Vagina (tissue), 2 donors: ENCODE results near the gene MYLIP. TPM values are rescaled to one million over a fixed set of nuclear protein-coding genes. Genes with fewer than 3 reads are reported as not detected.

Experiments used
- DNase-seq, 2 donors: peaks; one replicate each; pipeline ENCODE4 v3.0.0-alpha.2; 2017; ENCODE audit errors: extremely low spot score in 2 of 2
- H3K27ac ChIP-seq: fragments of 200-600 bp; sonication (generic); one replicate; pipeline ENCODE4 v1.5.1; 2019
- H3K27me3 ChIP-seq: fragments of 200-600 bp; sonication (generic); one replicate; pipeline ENCODE4 v1.5.1; 2019
- H3K36me3 ChIP-seq, 2 donors: fragments of 200-600 bp; sonication (generic); one replicate each; pipeline ENCODE4 v1.5.1; 2017 to 2019
- H3K4me1 ChIP-seq: fragments of 200-600 bp; sonication (generic); one replicate; pipeline ENCODE4 v1.5.1; 2019
- H3K4me3 ChIP-seq, 2 donors: fragments of 200-600 bp; sonication (generic); 1 replicate in 1 of 2; 2 replicates in 1 of 2; pipeline ENCODE4 v1.5.1; 2016 to 2019
- H3K9me3 ChIP-seq: fragments of 200-600 bp; sonication (generic); one replicate; pipeline ENCODE4 v1.5.1; 2019
- CTCF ChIP-seq, 3 experiments: fragments of 450-650 bp in 2 of 3; fragments of 200-600 bp in 1 of 3; sonication (generic) in 1 of 3; IDR thresholded peaks; one replicate each; pipeline ENCODE4 v1.5.1; 2017 to 2019; ENCODE audit warnings: antibody characterized with exemption in 3 of 3, mild to moderate bottlenecking in 2 of 3, moderate library complexity in 2 of 3
- POLR2A ChIP-seq, 2 donors: fragments of 450-650 bp; IDR thresholded peaks; one replicate each; pipeline ENCODE4 v1.6.1; 2017; ENCODE audit warnings: antibody characterized with exemption in 2 of 2, mild to moderate bottlenecking in 2 of 2, moderate library complexity in 2 of 2
- POLR2AphosphoS5 ChIP-seq, 2 donors: sonication (generic); formaldehyde crosslinking; IDR thresholded peaks; one replicate each; pipeline ENCODE4 v1.9.0; 2017; ENCODE audit warnings: antibody characterized with exemption in 2 of 2, mild to moderate bottlenecking in 2 of 2, low read depth in 1 of 2; ENCODE audit not compliant: insufficient read depth in 1 of 2
- intact Hi-C: fragments of 100-400 bp; cut with DNase I; formaldehyde crosslinking; loops from one replicate; pipeline ENCODE4 v1.15.1; 2023
- total RNA-seq: library from RNA; depleted of rRNA; stranded (reverse); fragments of >200 nt; gene quantifications from one replicate; pipeline ENCODE4 v1.2.3, GENCODE V29; 2016

MYLIP gene
- total RNA-seq, 1 donor from 2014 or later = 30.7 TPM

DNA sequence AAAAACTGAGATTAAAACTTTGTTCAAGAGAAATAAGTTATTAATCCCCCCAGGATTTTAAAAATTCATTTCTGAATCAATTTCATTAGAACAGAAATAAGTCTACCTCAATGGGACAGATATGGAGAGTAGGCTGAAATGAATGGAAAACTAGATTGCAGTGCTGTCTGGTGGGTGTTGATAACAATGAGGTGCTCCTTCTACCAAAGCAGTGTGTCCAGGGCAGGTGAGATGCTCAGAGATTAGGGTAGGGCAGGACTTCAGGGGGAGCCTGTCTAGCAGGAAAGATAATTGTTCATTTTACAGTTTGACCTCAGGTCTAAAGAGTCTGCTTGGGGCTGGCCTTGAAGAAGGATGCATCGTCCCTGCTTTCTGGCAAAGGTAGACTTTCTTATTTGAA lies 38.0 kb upstream of the MYLIP start:
- DNase-seq = no peak
- H3K27me3 ChIP-seq = no peaks in the 10 kb centered on the region
- intact Hi-C loops = no loop called here

GRCh38 chr6:16092140-16092539 lies 36.7 kb upstream of the MYLIP start:
- H3K27ac ChIP-seq = no peak overlapping the region
- H3K4me1 ChIP-seq = no peaks in the 10 kb centered on the region
- no peak for TF ChIP-seq CTCF (IDR thresholded peaks at IDR 0.05)
- TF ChIP-seq POLR2A (IDR thresholded peaks at IDR 0.05) = no peak
- H3K9me3 ChIP-seq = no peaks in the 10 kb centered on the region
- no peaks in the 10 kb centered on the region for H3K36me3 ChIP-seq
- no peak overlapping the region for H3K4me3 ChIP-seq
- intact Hi-C loops = no loop called here
- no peaks in the 10 kb centered on the region for H3K27me3 ChIP-seq
- no peak for DNase-seq

More for the DNA sequence above, 38.0 kb upstream of the MYLIP start:
- Histone ChIP-seq H3K9me3 (no peaks in the 10 kb centered on the region), H3K4me1 (no peaks in the 10 kb centered on the region), H3K27ac (no peak overlapping the region), H3K4me3 (no peak overlapping the region), H3K36me3 (no peaks in the 10 kb centered on the region)
- TF ChIP-seq POLR2A (IDR thresholded peaks at IDR 0.05) (no peak), CTCF (IDR thresholded peaks at IDR 0.05) (no peak), POLR2AphosphoS5 (IDR thresholded peaks at IDR 0.05; ENCODE audit: insufficient read depth in 1 of 2, low read depth in 1 of 2) (no peak)

DNA sequence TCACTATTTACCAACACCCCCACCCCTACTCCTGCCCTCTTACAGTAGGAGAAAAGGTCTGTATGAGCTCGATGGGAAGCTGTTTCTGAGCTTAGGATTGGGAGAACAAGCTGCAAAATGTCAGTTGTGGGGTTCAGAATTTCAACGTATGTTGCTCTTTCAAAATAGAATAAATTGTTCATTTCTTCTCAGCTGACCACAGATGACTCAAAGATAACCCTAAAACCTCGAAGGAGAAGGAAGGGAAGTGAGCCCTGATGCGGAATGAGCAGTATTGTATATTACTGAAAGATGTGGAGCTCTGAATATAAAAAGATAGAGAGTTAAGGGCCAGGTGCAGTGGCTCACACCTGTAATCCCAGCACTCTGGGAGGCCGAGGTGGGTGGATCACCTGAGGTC lies 35.9 kb upstream of the MYLIP start:
- no peaks in the 10 kb centered on the region for H3K27me3 ChIP-seq
- intact Hi-C loops = no loop called here
- H3K36me3 ChIP-seq = no peaks in the 10 kb centered on the region
- TF ChIP-seq POLR2AphosphoS5 (IDR thresholded peaks at IDR 0.05; ENCODE audit: insufficient read depth in 1 of 2, low read depth in 1 of 2) (no peak), CTCF (IDR thresholded peaks at IDR 0.05) (no peak), POLR2A (IDR thresholded peaks at IDR 0.05) (no peak)
- DNase-seq = no peak
- H3K27ac ChIP-seq = no peak overlapping the region
- H3K4me3 ChIP-seq = no peak overlapping the region
- H3K9me3 ChIP-seq = no peaks in the 10 kb centered on the region
- H3K4me1 ChIP-seq = no peaks in the 10 kb centered on the region

DNA sequence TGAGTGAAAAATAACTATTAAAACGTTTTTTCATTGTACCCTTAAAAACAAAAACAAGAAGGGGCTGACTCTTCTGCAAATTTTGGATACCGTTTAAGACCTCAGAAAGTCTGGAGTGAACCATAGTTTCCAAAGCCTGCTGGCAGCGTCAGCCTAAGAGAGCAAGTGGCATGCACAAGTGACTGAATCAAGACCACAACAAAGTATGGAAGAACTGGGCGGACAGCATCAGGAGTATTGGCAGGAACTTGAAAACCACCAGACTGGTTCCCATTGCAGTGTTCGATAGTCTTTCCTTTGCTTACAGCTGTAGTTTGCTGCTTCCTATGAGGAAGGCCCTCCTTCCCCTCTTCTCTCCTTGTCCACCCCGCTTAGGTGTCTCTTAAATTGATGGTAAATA lies 33.7 kb upstream of the MYLIP start:
- Histone ChIP-seq H3K27ac (no peak overlapping the region), H3K4me1 (no peaks in the 10 kb centered on the region), H3K27me3 (no peaks in the 10 kb centered on the region), H3K9me3 (no peaks in the 10 kb centered on the region), H3K4me3 (no peak overlapping the region), H3K36me3 (no peaks in the 10 kb centered on the region)
- DNase-seq = no peak
- TF ChIP-seq POLR2AphosphoS5 (IDR thresholded peaks at IDR 0.05; ENCODE audit: insufficient read depth in 1 of 2, low read depth in 1 of 2) (no peak), POLR2A (IDR thresholded peaks at IDR 0.05) (no peak), CTCF (IDR thresholded peaks at IDR 0.05) (no peak)
- intact Hi-C loops = no loop called here

DNA sequence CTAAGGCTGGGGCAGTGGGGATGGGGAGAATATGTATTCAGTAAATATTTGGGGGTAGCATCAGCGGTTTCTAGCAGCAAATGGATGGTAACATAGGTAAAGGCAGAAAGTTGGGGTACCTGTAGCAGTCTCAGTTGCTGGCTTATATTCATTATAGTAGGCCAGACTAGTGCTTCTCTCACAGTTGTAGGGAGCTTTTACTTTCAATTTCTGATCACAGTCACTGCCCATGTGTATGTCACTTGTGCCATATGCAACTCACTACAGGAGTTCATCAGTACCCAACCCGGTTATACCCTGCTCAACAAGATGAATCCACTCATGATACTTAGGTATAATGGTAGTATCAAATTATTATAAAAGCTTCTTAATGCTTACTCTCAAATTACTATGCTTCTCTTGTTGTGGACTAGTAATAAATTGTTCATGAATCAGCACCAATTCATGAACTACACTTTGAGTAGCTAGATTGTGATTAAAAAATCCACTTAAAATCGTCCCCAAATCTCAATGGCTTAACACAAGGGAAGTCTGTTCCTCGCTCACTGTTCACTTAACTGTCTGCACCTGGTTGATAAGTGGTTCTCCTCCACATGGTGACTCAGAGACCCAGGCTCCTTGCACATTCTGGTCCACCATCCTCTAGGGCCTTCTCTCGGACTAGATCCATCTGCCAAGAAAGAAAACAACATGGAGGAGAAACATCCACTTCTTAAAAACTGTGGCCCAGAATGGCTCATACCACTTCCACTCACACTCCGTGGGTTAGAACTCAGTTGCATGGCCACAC lies 31.3 kb upstream of the MYLIP start:
- Histone ChIP-seq H3K4me1 (no peaks in the 10 kb centered on the region), H3K27me3 (no peaks in the 10 kb centered on the region), H3K4me3 (no peak overlapping the region), H3K27ac (no peak overlapping the region), H3K9me3 (no peaks in the 10 kb centered on the region), H3K36me3 (no peaks in the 10 kb centered on the region)
- TF ChIP-seq POLR2AphosphoS5 (IDR thresholded peaks at IDR 0.05; ENCODE audit: insufficient read depth in 1 of 2, low read depth in 1 of 2) = no peak
- TF ChIP-seq POLR2A (IDR thresholded peaks at IDR 0.05) = no peak
- TF ChIP-seq CTCF (IDR thresholded peaks at IDR 0.05) = no peak
- intact Hi-C loops = no loop called here
- no peak for DNase-seq
